Measurements from ENCODE around the gene PSMD14.
"Not testable (repeated sequence)": the region's sequence is repeated elsewhere in the genome, so short reads cannot be mapped to it uniquely, and the experiment has no call there.

PSMD14 gene
- total RNA-seq = 29.6 to 35.3 (median 30.2) reads per million in 3 donors

DNA sequence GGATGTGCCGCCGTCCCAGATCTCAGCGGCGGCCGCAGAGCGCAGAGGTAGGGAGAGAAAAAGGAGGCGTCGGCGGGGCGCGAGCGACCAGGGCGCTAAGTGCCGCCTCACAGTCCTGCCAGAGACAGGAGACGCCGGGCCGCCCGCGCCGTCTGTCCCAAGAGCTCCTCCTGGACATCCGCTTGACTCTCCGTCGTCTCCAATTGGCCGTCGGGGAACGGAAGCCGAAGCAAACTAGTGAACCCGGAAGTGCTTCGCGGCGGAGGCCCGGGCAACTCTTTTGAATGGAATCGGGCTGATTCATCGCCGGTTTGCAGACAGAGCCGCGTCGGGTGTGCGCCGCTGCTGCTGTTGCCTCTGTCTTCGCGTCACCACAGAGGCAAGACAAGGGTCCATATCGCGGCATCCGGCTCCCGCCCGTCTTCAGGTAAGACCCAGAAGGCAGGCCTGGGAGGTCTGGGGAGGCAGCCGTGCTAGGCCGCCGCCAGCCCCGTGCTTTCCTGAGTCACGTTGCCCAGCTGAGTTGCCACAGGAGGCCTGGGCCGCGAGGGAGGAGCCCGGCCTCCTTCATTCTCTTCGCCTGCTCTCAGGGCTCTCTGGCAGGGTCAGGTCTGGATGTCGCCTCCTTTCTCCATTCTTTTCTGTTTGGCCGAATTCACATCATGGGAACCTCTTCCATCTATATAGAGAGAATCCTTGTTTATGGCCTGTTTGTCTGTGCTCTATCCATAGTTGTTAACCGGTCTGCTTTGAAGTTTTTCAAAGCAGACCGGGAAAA, at the start of gene PSMD14:
TSS of gene PSMD14 (plus strand) at position 248 of the 778 bp plus-strand sequence. CDS start 10,401 bp downstream, outside the sequence.
- Histone ChIP-seq H3K9me3 (ENCODE audit: control insufficient read depth, low read length) (no peaks in the 10 kb centered on the region), H3K27me3 (replicated peaks; ENCODE audit: control insufficient read depth, insufficient read depth, low read length, poor library complexity, severe bottlenecking) (no peaks in the 10 kb centered on the region), H3K36me3 (ENCODE audit: control insufficient read depth, insufficient read depth, low read length) (no peaks in the 10 kb centered on the region), H3K27ac (ENCODE audit: insufficient read depth, low read length, poor library complexity, severe bottlenecking) (peak within 1 kb of the TSS; percentile 80), H3K4me1 (ENCODE audit: control insufficient read depth, insufficient read depth, low read length, poor library complexity, severe bottlenecking) (peaks cover 6% of the 10 kb centered on the region), H3K4me3 (ENCODE audit: insufficient read depth, low read depth, low read length, poor library complexity, severe bottlenecking) (peak within 1 kb of the TSS; percentile 81)
- DNase-seq = peak; percentile 80 to 87 (median 83)

DNA sequence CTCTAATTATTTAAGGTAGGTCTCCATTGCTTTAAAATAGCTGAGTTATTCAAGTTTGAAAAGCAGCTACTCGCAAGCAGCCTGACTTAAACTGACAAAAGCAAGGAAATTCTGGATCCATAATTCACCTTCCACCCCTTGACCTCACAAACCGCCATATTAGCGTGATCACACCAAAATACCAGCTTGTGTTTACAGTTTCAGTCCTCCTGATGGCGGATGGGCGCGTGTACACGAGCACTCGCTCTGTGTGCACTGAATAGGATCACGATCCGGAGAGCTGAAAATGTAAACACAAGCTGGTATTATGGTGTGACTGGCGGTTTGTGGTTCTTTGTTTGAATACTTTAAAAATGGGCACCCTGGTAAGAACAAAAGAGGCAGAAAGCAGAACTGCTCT, 42.4 kb upstream of the PSMD14 start:
- H3K4me1 ChIP-seq (ENCODE audit: control insufficient read depth, insufficient read depth, low read length, poor library complexity, severe bottlenecking) = no peaks in the 10 kb centered on the region
- H3K27ac ChIP-seq (ENCODE audit: insufficient read depth, low read length, poor library complexity, severe bottlenecking) = no peak overlapping the region
- DNase-seq = no peak
- no peaks in the 10 kb centered on the region for H3K36me3 ChIP-seq (ENCODE audit: control insufficient read depth, insufficient read depth, low read length)
- no peaks in the 10 kb centered on the region for H3K9me3 ChIP-seq (ENCODE audit: control insufficient read depth, low read length)
- H3K27me3 ChIP-seq (replicated peaks; ENCODE audit: control insufficient read depth, insufficient read depth, low read length, poor library complexity, severe bottlenecking) = no peaks in the 10 kb centered on the region
- H3K4me3 ChIP-seq (ENCODE audit: insufficient read depth, low read depth, low read length, poor library complexity, severe bottlenecking) = no peak overlapping the region

DNA sequence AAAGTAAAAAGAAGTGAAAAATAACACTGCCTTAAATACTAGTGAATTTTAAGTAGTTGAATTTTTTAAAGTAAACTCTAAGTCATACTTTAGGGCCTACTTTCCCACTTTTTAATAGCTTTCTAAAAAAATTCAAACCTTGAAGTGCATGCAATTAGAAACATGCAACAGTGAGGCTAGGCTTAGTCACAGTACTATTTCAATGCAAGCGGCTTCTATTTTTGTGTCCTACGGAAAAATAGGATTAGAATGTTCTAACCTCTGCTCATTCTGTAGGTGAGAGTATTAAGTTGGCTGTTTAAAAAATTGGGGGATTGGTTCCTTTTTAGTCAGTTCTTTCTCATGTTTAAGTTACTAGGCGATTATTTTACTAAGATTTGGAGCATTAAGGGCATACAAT, 39.1 kb upstream of the PSMD14 start:
- no peak for DNase-seq
- Histone ChIP-seq H3K9me3 (ENCODE audit: control insufficient read depth, low read length) (no peaks in the 10 kb centered on the region), H3K4me3 (ENCODE audit: insufficient read depth, low read depth, low read length, poor library complexity, severe bottlenecking) (no peak overlapping the region), H3K36me3 (ENCODE audit: control insufficient read depth, insufficient read depth, low read length) (no peaks in the 10 kb centered on the region), H3K4me1 (ENCODE audit: control insufficient read depth, insufficient read depth, low read length, poor library complexity, severe bottlenecking) (no peaks in the 10 kb centered on the region), H3K27ac (ENCODE audit: insufficient read depth, low read length, poor library complexity, severe bottlenecking) (no peak overlapping the region), H3K27me3 (replicated peaks; ENCODE audit: control insufficient read depth, insufficient read depth, low read length, poor library complexity, severe bottlenecking) (no peaks in the 10 kb centered on the region)

- DNase-seq = no peak
- Histone ChIP-seq H3K4me1 (ENCODE audit: control insufficient read depth, insufficient read depth, low read length, poor library complexity, severe bottlenecking) (no peaks in the 10 kb centered on the region), H3K4me3 (ENCODE audit: insufficient read depth, low read depth, low read length, poor library complexity, severe bottlenecking) (no peak overlapping the region), H3K27me3 (replicated peaks; ENCODE audit: control insufficient read depth, insufficient read depth, low read length, poor library complexity, severe bottlenecking) (no peaks in the 10 kb centered on the region), H3K9me3 (ENCODE audit: control insufficient read depth, low read length) (no peaks in the 10 kb centered on the region), H3K27ac (ENCODE audit: insufficient read depth, low read length, poor library complexity, severe bottlenecking) (no peak overlapping the region), H3K36me3 (ENCODE audit: control insufficient read depth, insufficient read depth, low read length) (no peaks in the 10 kb centered on the region)
Measured at GRCh38 chr2:161273038-161273760, 35.0 kb upstream of the PSMD14 start.

GRCh38 chr2:161278564-161279229, 29.5 kb upstream of the PSMD14 start:
- H3K9me3 ChIP-seq (ENCODE audit: control insufficient read depth, low read length); DNase-seq; H3K27me3 ChIP-seq (replicated peaks; ENCODE audit: control insufficient read depth, insufficient read depth, low read length, poor library complexity, severe bottlenecking); H3K4me3 ChIP-seq (ENCODE audit: insufficient read depth, low read depth, low read length, poor library complexity, severe bottlenecking); H3K27ac ChIP-seq (ENCODE audit: insufficient read depth, low read length, poor library complexity, severe bottlenecking); H3K4me1 ChIP-seq (ENCODE audit: control insufficient read depth, insufficient read depth, low read length, poor library complexity, severe bottlenecking); H3K36me3 ChIP-seq (ENCODE audit: control insufficient read depth, insufficient read depth, low read length): not testable (repeated sequence)

DNA sequence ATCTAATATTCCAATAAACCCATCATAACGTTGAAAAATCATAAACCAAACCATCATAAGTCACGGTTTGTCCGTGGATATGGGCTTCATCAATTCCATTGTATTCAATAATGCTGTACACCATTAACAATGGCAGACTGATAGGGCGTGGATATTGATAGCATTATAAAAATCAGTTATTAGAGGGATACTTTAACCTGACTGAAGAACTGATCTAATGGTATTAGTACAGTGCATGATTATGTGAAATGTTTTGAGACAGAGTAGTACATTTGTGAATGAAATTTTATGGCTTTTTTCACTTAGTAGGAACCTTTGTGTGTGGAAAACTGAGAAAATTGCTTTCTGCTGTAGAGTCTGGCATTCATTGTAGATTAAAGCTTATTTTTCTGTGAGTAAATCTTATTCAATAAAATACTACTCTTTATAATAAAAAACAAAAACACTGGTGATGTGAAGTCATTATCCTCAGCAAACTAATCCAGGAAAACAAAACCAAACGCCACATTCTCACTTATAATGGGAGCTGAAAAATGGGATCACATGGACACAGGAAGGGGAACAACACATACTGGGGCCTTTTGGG, 28.9 kb upstream of the PSMD14 start:
- H3K27ac ChIP-seq (ENCODE audit: insufficient read depth, low read length, poor library complexity, severe bottlenecking); H3K36me3 ChIP-seq (ENCODE audit: control insufficient read depth, insufficient read depth, low read length); H3K27me3 ChIP-seq (replicated peaks; ENCODE audit: control insufficient read depth, insufficient read depth, low read length, poor library complexity, severe bottlenecking); H3K4me3 ChIP-seq (ENCODE audit: insufficient read depth, low read depth, low read length, poor library complexity, severe bottlenecking); DNase-seq; H3K4me1 ChIP-seq (ENCODE audit: control insufficient read depth, insufficient read depth, low read length, poor library complexity, severe bottlenecking); H3K9me3 ChIP-seq (ENCODE audit: control insufficient read depth, low read length): not testable (repeated sequence)

DNA sequence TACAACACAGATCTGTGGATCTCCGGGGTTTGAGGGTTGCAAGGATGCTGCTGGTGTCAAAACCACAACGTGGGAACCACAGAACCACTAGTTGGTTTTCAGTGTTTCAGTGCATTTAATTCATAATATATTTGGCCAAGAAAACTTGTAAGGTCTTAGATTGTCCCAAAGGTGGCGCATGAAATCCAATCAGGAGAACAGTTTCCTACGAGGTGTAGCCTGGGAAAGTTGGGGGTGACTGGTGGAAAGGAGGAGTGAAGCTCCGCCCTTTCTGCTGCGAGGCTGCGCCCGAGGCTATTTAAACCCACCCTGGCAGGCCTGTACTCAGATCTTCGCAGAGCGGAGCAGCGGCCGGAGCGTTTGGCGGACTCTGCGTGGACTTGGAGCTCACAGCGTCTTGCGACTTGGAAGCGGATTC, 27.3 kb upstream of the PSMD14 start:
- H3K27me3 ChIP-seq (replicated peaks; ENCODE audit: control insufficient read depth, insufficient read depth, low read length, poor library complexity, severe bottlenecking); H3K27ac ChIP-seq (ENCODE audit: insufficient read depth, low read length, poor library complexity, severe bottlenecking); H3K9me3 ChIP-seq (ENCODE audit: control insufficient read depth, low read length); H3K36me3 ChIP-seq (ENCODE audit: control insufficient read depth, insufficient read depth, low read length); H3K4me3 ChIP-seq (ENCODE audit: insufficient read depth, low read depth, low read length, poor library complexity, severe bottlenecking); H3K4me1 ChIP-seq (ENCODE audit: control insufficient read depth, insufficient read depth, low read length, poor library complexity, severe bottlenecking): not testable (repeated sequence)
- peak in 1 of 3 donors; percentile 12 for DNase-seq

- not testable (repeated sequence) for H3K4me1 ChIP-seq (ENCODE audit: control insufficient read depth, insufficient read depth, low read length, poor library complexity, severe bottlenecking); H3K27ac ChIP-seq (ENCODE audit: insufficient read depth, low read length, poor library complexity, severe bottlenecking); H3K27me3 ChIP-seq (replicated peaks; ENCODE audit: control insufficient read depth, insufficient read depth, low read length, poor library complexity, severe bottlenecking); H3K9me3 ChIP-seq (ENCODE audit: control insufficient read depth, low read length); DNase-seq; H3K36me3 ChIP-seq (ENCODE audit: control insufficient read depth, insufficient read depth, low read length); H3K4me3 ChIP-seq (ENCODE audit: insufficient read depth, low read depth, low read length, poor library complexity, severe bottlenecking)
Measured at GRCh38 chr2:161281615-161282310, 26.5 kb upstream of the PSMD14 start.

GRCh38 chr2:161282311-161282644, 25.9 kb upstream of the PSMD14 start:
- not testable (repeated sequence) for H3K4me1 ChIP-seq (ENCODE audit: control insufficient read depth, insufficient read depth, low read length, poor library complexity, severe bottlenecking); DNase-seq; H3K27ac ChIP-seq (ENCODE audit: insufficient read depth, low read length, poor library complexity, severe bottlenecking); H3K36me3 ChIP-seq (ENCODE audit: control insufficient read depth, insufficient read depth, low read length); H3K4me3 ChIP-seq (ENCODE audit: insufficient read depth, low read depth, low read length, poor library complexity, severe bottlenecking); H3K9me3 ChIP-seq (ENCODE audit: control insufficient read depth, low read length); H3K27me3 ChIP-seq (replicated peaks; ENCODE audit: control insufficient read depth, insufficient read depth, low read length, poor library complexity, severe bottlenecking)
